DMS153 treated with DMSO at 0.1 percent for 48 hours (cell line): ENCODE results near the gene NFATC1.

Source experiments
- DNase-seq: peaks from one replicate; lab custom pipeline; 2025; ENCODE audit not compliant: unreplicated experiment; lab: John Stamatoyannopoulos, UW

Gene NFATC1

GRCh38 chr18:79388043-79388442, 7.7 kb upstream of the NFATC1 start:
- DNase-seq = no peak

- DNase-seq = no peak
Observed at GRCh38 chr18:79389689-79390088, 6.0 kb upstream of the NFATC1 start.

GRCh38 chr18:79392226-79392625, 3.5 kb upstream of the NFATC1 start:
- DNase-seq = no peak

GRCh38 chr18:79393181-79393634, 2.5 kb upstream of the NFATC1 start:
- no peak for DNase-seq

- peak; percentile 45 for DNase-seq
Observed at GRCh38 chr18:79393635-79394533, 1.8 kb upstream of the NFATC1 start.

GRCh38 chr18:79394534-79395307, 1.0 kb upstream of the NFATC1 start:
- no peak for DNase-seq

GRCh38 chr18:79395308-79395640, 456 bp upstream of the NFATC1 start:
- no peak for DNase-seq

GRCh38 chr18:79396431-79397246, 909 bp downstream of the NFATC1 start:
- no peak for DNase-seq

GRCh38 chr18:79397247-79397829, 1.6 kb downstream of the NFATC1 start:
- DNase-seq = no peak

GRCh38 chr18:79397830-79398761, 2.4 kb downstream of the NFATC1 start:
- no peak for DNase-seq

- no peak for DNase-seq
Observed at GRCh38 chr18:79399275-79400081, 3.7 kb downstream of the NFATC1 start.

GRCh38 chr18:79400091-79400590, 4.4 kb downstream of the NFATC1 start:
- DNase-seq = no peak

GRCh38 chr18:79400591-79401381, 5.1 kb downstream of the NFATC1 start:
- DNase-seq = no peak

- DNase-seq = no peak
Observed at GRCh38 chr18:79401494-79402208, 5.9 kb downstream of the NFATC1 start.

- no peak for DNase-seq
Observed at GRCh38 chr18:79402209-79402576, 6.5 kb downstream of the NFATC1 start.

GRCh38 chr18:79402977-79403722, 7.4 kb downstream of the NFATC1 start:
- DNase-seq = no peak
